Smooth muscle cell (in vitro differentiated cells): ENCODE measurements around the gene ZBTB20. TPM values are rescaled to one million over a fixed set of nuclear protein-coding genes. Genes with fewer than 3 reads are reported as not detected.

Experiments
- DNase-seq: peaks from one replicate; lab custom pipeline; 2025; ENCODE audit not compliant: unreplicated experiment; lab: John Stamatoyannopoulos, UW
- H2AFZ ChIP-seq: fragments of 200-600 bp; sonication (generic); 2 replicates; pipeline ENCODE4 v1.6.0; 2016; ENCODE audit warnings: antibody characterized with exemption, low read depth, mild to moderate bottlenecking
- H3F3A ChIP-seq: fragments of 200-600 bp; sonication (generic); 2 replicates; pipeline ENCODE4 v1.6.0; 2017; ENCODE audit warnings: antibody characterized with exemption, low read depth
- H3K27ac ChIP-seq: fragments of 200-600 bp; sonication (generic); 2 replicates; pipeline ENCODE4 v1.5.1; 2016; ENCODE audit warnings: low read depth, mild to moderate bottlenecking
- H3K27me3 ChIP-seq: fragments of 200-600 bp; sonication (generic); 2 replicates; pipeline ENCODE4 v1.6.1; 2016; ENCODE audit warnings: low read depth, mild to moderate bottlenecking
- H3K36me3 ChIP-seq: fragments of 200-600 bp; sonication (generic); 2 replicates; pipeline ENCODE4 v1.5.1; 2016; ENCODE audit warnings: low read depth
- H3K4me1 ChIP-seq: fragments of 200-600 bp; sonication (generic); 2 replicates; pipeline ENCODE4 v1.5.1; 2016; ENCODE audit warnings: low read depth
- H3K4me2 ChIP-seq: fragments of 200-600 bp; sonication (generic); 2 replicates; pipeline ENCODE4 v1.6.0; 2016; ENCODE audit warnings: mild to moderate bottlenecking
- H3K4me3 ChIP-seq: fragments of 200-600 bp; sonication (generic); 2 replicates; pipeline ENCODE4 v1.5.1; 2016; ENCODE audit warnings: mild to moderate bottlenecking
- H3K79me2 ChIP-seq: fragments of 200-600 bp; sonication (generic); 2 replicates; pipeline ENCODE4 v1.6.0; 2016; ENCODE audit warnings: low read depth, mild to moderate bottlenecking
- H3K9ac ChIP-seq: fragments of 200-600 bp; sonication (generic); 2 replicates; pipeline ENCODE4 v1.6.0; 2016; ENCODE audit warnings: low read depth
- H3K9me3 ChIP-seq: fragments of 200-600 bp; sonication (generic); replicated peaks from 2 replicates; pipeline ENCODE4 v1.5.1; 2016; ENCODE audit warnings: low read depth
- H4K20me1 ChIP-seq: fragments of 200-600 bp; sonication (generic); 2 replicates; pipeline ENCODE4 v1.6.0; 2016; ENCODE audit warnings: low read depth
- WGBS: methylation state at CpG from one replicate; pipeline ENCODE4 v1.1.7; 2016; ENCODE audit warnings: low lambda C conversion rate; 5-methylcytosine and 5-hydroxymethylcytosine counted together
- polyA plus RNA-seq: library from polyadenylated mRNA; unstranded; fragments of >200 nt; fragmentation: Nextera tagmentation; extraction: Ambion mirVana; gene quantifications from 2 replicates; pipeline ENCODE4 v1.2.1, GENCODE V29; 2016
- total RNA-seq: library from RNA; depleted of rRNA; stranded (reverse); fragments of >200 nt; gene quantifications from 2 replicates; pipeline ENCODE4 v1.2.3, GENCODE V29; 2014
- TF ChIP-seq, protein P1 (sequence below): fragments of 200-600 bp; sonication (generic); IDR thresholded peaks from 2 replicates; pipeline ENCODE4 v1.5.1; 2017; ENCODE audit warnings: borderline replicate concordance, mild to moderate bottlenecking, antibody characterized with exemption; ENCODE audit not compliant: insufficient read depth, poor library complexity, severe bottlenecking

ZBTB20 gene
- total and polyA plus RNA-seq, 2 experiments from 2014 or later = 4.9 to 6.8 TPM

GRCh38 chr3:114504941-114505628 lies 642.0 kb downstream of the ZBTB20 start:
- H3K4me1 ChIP-seq = no peaks in the 10 kb centered on the region
- no peak overlapping the region for H2AFZ ChIP-seq
- no peaks in the 10 kb centered on the region for H4K20me1 ChIP-seq
- H3K4me3 ChIP-seq = no peak overlapping the region
- no peak overlapping the region for H3K27ac ChIP-seq
- no peaks in the 10 kb centered on the region for H3K79me2 ChIP-seq
- no peaks in the 10 kb centered on the region for H3K27me3 ChIP-seq
- TF ChIP-seq, protein P1, sequence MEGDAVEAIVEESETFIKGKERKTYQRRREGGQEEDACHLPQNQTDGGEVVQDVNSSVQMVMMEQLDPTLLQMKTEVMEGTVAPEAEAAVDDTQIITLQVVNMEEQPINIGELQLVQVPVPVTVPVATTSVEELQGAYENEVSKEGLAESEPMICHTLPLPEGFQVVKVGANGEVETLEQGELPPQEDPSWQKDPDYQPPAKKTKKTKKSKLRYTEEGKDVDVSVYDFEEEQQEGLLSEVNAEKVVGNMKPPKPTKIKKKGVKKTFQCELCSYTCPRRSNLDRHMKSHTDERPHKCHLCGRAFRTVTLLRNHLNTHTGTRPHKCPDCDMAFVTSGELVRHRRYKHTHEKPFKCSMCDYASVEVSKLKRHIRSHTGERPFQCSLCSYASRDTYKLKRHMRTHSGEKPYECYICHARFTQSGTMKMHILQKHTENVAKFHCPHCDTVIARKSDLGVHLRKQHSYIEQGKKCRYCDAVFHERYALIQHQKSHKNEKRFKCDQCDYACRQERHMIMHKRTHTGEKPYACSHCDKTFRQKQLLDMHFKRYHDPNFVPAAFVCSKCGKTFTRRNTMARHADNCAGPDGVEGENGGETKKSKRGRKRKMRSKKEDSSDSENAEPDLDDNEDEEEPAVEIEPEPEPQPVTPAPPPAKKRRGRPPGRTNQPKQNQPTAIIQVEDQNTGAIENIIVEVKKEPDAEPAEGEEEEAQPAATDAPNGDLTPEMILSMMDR = no peak
- H3K36me3 ChIP-seq = no peaks in the 10 kb centered on the region
- DNase-seq = no peak
- no peak overlapping the region for H3K9ac ChIP-seq
- H3K9me3 ChIP-seq = no peaks in the 10 kb centered on the region
- WGBS = 64% methylated on average over 4 of the region's 4 CpGs
- no peaks in the 10 kb centered on the region for H3F3A ChIP-seq
- no peak overlapping the region for H3K4me2 ChIP-seq

- Histone ChIP-seq H3K4me2 (no peak overlapping the region), H4K20me1 (no peaks in the 10 kb centered on the region), H3K79me2 (no peaks in the 10 kb centered on the region), H3K27ac (no peak overlapping the region), H3K4me1 (peaks cover 6% of the 10 kb centered on the region), H3F3A (no peaks in the 10 kb centered on the region), H3K27me3 (no peaks in the 10 kb centered on the region), H3K9me3 (no peaks in the 10 kb centered on the region), H3K9ac (no peak overlapping the region), H2AFZ (no peak overlapping the region), H3K4me3 (no peak overlapping the region), H3K36me3 (no peaks in the 10 kb centered on the region)
- TF ChIP-seq, protein P1 = no peak
- WGBS = 81% methylated on average over 1 of the region's 1 CpG
- no peak for DNase-seq
These were observed 644.9 kb downstream of the ZBTB20 start for GRCh38 chr3:114502204-114502603.

GRCh38 chr3:114499976-114500375 lies 647.1 kb downstream of the ZBTB20 start:
- Histone ChIP-seq H3K27ac (no peak overlapping the region), H2AFZ (no peak overlapping the region), H3K79me2 (no peaks in the 10 kb centered on the region), H3K27me3 (no peaks in the 10 kb centered on the region), H3K4me3 (no peak overlapping the region), H4K20me1 (no peaks in the 10 kb centered on the region), H3K9ac (peak overlapping the region; percentile 8), H3K36me3 (no peaks in the 10 kb centered on the region), H3K4me2 (no peak overlapping the region), H3K4me1 (peaks cover 6% of the 10 kb centered on the region), H3K9me3 (no peaks in the 10 kb centered on the region), H3F3A (no peaks in the 10 kb centered on the region)
- WGBS = 52% methylated on average over 2 of the region's 2 CpGs
- no peak for DNase-seq
- TF ChIP-seq, protein P1 = no peak
